Measurements from ENCODE around the gene ATRN. TPM values are rescaled to one million over a fixed set of nuclear protein-coding genes. Genes with fewer than 3 reads are reported as not detected.

The ATRN gene
- polyA plus RNA-seq, 1 donor from 2014 or later, result 27.5 TPM

DNA sequence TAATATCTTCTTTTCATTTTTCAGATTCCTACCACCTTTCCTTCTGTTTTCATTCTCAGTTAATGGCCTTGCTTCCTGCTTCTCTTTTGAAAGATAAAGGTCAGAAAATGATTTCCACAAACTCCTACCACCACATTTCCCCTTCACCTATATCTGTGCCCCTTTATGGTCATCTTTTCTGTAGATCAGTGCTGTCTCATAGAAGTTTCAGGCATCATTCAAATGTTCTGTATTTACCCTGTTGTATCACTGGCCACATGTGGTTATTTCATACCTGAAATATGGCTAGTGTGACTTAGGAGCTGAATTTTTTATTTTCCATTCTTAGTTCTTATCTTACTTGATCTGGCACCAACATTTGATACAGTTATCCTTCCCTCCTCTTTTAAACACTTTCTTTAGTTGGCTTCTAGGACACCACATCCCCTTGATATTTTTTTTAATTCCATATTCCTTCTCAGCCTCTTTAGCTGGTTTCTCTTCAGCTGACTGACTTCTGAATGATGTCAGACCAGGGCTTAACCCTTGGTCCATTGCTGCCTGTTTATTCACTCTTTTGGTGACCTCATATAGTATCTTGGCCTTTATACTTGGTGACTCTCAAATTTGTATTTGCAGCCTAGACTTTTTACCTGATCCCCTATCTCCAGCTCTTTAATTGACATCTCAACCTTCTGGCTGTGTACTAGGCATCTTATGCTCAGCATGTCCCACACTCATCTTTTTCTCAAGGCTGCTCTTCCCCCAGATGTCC lies 81.0 kb downstream of the ATRN start:
- Histone ChIP-seq H3K79me2 (replicated peaks; ENCODE audit: insufficient read depth, low read length) (no peaks in the 10 kb centered on the region), H3K4me3 (ENCODE audit: low read length) (no peak overlapping the region), H3K9ac (ENCODE audit: low read length) (no peak overlapping the region), H3K27me3 (ENCODE audit: insufficient read depth, low read depth, low read length) (no peaks in the 10 kb centered on the region), H3K36me3 (ENCODE audit: insufficient read depth, low read length) (no peaks in the 10 kb centered on the region), H3K27ac (ENCODE audit: low read length) (no peak overlapping the region), H3K4me2 (ENCODE audit: low read length) (no peak overlapping the region), H4K20me1 (ENCODE audit: insufficient read depth) (no peaks in the 10 kb centered on the region), H3K9me3 (ENCODE audit: low read length) (no peaks in the 10 kb centered on the region), H2AFZ (ENCODE audit: low read depth, low read length) (no peak overlapping the region), H3F3A (ENCODE audit: insufficient read depth, low read length, poor library complexity, severe bottlenecking) (no peaks in the 10 kb centered on the region), H3K9me2 (ENCODE audit: insufficient read depth, low read length) (no peaks in the 10 kb centered on the region)
- TF ChIP-seq, protein P1, sequence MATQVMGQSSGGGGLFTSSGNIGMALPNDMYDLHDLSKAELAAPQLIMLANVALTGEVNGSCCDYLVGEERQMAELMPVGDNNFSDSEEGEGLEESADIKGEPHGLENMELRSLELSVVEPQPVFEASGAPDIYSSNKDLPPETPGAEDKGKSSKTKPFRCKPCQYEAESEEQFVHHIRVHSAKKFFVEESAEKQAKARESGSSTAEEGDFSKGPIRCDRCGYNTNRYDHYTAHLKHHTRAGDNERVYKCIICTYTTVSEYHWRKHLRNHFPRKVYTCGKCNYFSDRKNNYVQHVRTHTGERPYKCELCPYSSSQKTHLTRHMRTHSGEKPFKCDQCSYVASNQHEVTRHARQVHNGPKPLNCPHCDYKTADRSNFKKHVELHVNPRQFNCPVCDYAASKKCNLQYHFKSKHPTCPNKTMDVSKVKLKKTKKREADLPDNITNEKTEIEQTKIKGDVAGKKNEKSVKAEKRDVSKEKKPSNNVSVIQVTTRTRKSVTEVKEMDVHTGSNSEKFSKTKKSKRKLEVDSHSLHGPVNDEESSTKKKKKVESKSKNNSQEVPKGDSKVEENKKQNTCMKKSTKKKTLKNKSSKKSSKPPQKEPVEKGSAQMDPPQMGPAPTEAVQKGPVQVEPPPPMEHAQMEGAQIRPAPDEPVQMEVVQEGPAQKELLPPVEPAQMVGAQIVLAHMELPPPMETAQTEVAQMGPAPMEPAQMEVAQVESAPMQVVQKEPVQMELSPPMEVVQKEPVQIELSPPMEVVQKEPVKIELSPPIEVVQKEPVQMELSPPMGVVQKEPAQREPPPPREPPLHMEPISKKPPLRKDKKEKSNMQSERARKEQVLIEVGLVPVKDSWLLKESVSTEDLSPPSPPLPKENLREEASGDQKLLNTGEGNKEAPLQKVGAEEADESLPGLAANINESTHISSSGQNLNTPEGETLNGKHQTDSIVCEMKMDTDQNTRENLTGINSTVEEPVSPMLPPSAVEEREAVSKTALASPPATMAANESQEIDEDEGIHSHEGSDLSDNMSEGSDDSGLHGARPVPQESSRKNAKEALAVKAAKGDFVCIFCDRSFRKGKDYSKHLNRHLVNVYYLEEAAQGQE (IDR thresholded peaks at IDR 0.05; ENCODE audit: borderline replicate concordance), result no peak
- TF ChIP-seq SMC3 (conservative IDR thresholded peaks at IDR 0.05; ENCODE audit: poor library complexity) (no peak), RAD21 (conservative IDR thresholded peaks at IDR 0.05) (no peak), EZH2 (IDR thresholded peaks at IDR 0.05; ENCODE audit: borderline replicate concordance, insufficient read depth, low read length, poor library complexity, severe bottlenecking) (no peak), EP300 (conservative IDR thresholded peaks at IDR 0.05; ENCODE audit: poor library complexity, severe bottlenecking) (no peak), POLR2AphosphoS5 (IDR thresholded peaks at IDR 0.05) (no peak), MXI1 (conservative IDR thresholded peaks at IDR 0.05; ENCODE audit: poor library complexity, severe bottlenecking) (no peak), TAF1 (IDR thresholded peaks at IDR 0.05; ENCODE audit: low read depth) (no peak)
- TF ChIP-seq, protein P2, sequence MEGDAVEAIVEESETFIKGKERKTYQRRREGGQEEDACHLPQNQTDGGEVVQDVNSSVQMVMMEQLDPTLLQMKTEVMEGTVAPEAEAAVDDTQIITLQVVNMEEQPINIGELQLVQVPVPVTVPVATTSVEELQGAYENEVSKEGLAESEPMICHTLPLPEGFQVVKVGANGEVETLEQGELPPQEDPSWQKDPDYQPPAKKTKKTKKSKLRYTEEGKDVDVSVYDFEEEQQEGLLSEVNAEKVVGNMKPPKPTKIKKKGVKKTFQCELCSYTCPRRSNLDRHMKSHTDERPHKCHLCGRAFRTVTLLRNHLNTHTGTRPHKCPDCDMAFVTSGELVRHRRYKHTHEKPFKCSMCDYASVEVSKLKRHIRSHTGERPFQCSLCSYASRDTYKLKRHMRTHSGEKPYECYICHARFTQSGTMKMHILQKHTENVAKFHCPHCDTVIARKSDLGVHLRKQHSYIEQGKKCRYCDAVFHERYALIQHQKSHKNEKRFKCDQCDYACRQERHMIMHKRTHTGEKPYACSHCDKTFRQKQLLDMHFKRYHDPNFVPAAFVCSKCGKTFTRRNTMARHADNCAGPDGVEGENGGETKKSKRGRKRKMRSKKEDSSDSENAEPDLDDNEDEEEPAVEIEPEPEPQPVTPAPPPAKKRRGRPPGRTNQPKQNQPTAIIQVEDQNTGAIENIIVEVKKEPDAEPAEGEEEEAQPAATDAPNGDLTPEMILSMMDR (IDR thresholded peaks at IDR 0.05; ENCODE audit: poor library complexity, severe bottlenecking), result no peak

DNA sequence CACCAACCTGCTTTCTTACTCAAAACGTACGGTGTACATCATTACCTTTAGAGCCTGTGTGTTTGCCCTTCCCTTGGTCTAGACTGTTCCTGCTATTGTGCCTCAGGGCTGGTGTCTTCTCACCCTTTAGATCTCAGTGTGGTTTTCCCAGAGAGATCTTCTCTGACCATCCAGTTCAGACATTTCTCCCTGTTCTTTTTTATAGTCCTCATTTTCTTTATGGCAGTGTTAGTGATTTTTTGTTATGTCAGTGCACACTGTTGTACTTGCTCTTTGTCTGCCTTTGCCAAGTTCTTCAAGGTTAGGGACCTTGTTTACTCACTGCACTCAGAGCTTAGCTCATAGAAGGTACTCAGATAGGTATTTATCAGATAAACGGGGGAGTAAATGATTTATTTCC lies 82.8 kb downstream of the ATRN start:
- no peak for TF ChIP-seq EP300 (conservative IDR thresholded peaks at IDR 0.05; ENCODE audit: poor library complexity, severe bottlenecking)
- TF ChIP-seq EZH2 (IDR thresholded peaks at IDR 0.05; ENCODE audit: borderline replicate concordance, insufficient read depth, low read length, poor library complexity, severe bottlenecking), result no peak
- no peak for TF ChIP-seq POLR2AphosphoS5 (IDR thresholded peaks at IDR 0.05)
- no peak for TF ChIP-seq SMC3 (conservative IDR thresholded peaks at IDR 0.05; ENCODE audit: poor library complexity)
- TF ChIP-seq RAD21 (conservative IDR thresholded peaks at IDR 0.05), result no peak
- TF ChIP-seq, protein P1 (IDR thresholded peaks at IDR 0.05; ENCODE audit: borderline replicate concordance), result no peak
- TF ChIP-seq, protein P2 (IDR thresholded peaks at IDR 0.05; ENCODE audit: poor library complexity, severe bottlenecking), result no peak
- no peak for TF ChIP-seq MXI1 (conservative IDR thresholded peaks at IDR 0.05; ENCODE audit: poor library complexity, severe bottlenecking)
- TF ChIP-seq TAF1 (IDR thresholded peaks at IDR 0.05; ENCODE audit: low read depth), result no peak
- Histone ChIP-seq H3K27me3 (ENCODE audit: insufficient read depth, low read depth, low read length) (no peaks in the 10 kb centered on the region), H3K9ac (ENCODE audit: low read length) (no peak overlapping the region)

More for the DNA sequence above, 82.8 kb downstream of the ATRN start:
- no peaks in the 10 kb centered on the region for H3F3A ChIP-seq (ENCODE audit: insufficient read depth, low read length, poor library complexity, severe bottlenecking)
- no peak overlapping the region for H2AFZ ChIP-seq (ENCODE audit: low read depth, low read length)
- H3K9me2 ChIP-seq (ENCODE audit: insufficient read depth, low read length), result no peaks in the 10 kb centered on the region
- no peak overlapping the region for H3K4me2 ChIP-seq (ENCODE audit: low read length)
- H3K36me3 ChIP-seq (ENCODE audit: insufficient read depth, low read length), result no peaks in the 10 kb centered on the region
- H3K27ac ChIP-seq (ENCODE audit: low read length), result no peak overlapping the region
- no peak overlapping the region for H3K4me3 ChIP-seq (ENCODE audit: low read length)
- H3K9me3 ChIP-seq (ENCODE audit: low read length), result no peaks in the 10 kb centered on the region
- no peaks in the 10 kb centered on the region for H4K20me1 ChIP-seq (ENCODE audit: insufficient read depth)
- no peaks in the 10 kb centered on the region for H3K79me2 ChIP-seq (replicated peaks; ENCODE audit: insufficient read depth, low read length)
